Measurements from ENCODE around the gene PLCB4. TPM values are rescaled to one million over a fixed set of nuclear protein-coding genes. Genes with fewer than 3 reads are reported as not detected.
A peak's percentile ranks its signal among the peaks of the same experiment; 100 is the strongest.

PLCB4 gene
- total RNA-seq, 1 donor from 2014 or later = 53.3 TPM

- H3K9me3 Mint-ChIP-seq = no peaks in the 10 kb centered on the region
- peaks cover 75% of the 10 kb centered on the region for H3K27me3 Mint-ChIP-seq (ENCODE audit: low read depth)
- H3K4me3 Mint-ChIP-seq = no peak overlapping the region
- no peak overlapping the region for H3K27ac Mint-ChIP-seq (ENCODE audit: unreplicated experiment)
- no peaks in the 10 kb centered on the region for H3K4me1 Mint-ChIP-seq
- no peak for TF ChIP-seq CTCF (conservative IDR thresholded peaks at IDR 0.05)
- no peaks in the 10 kb centered on the region for H3K36me3 Mint-ChIP-seq (ENCODE audit: low read depth)
- no peak for DNase-seq (ENCODE audit: low read depth, low spot score)
Observed at GRCh38 chr20:9506280-9506821, 437.5 kb downstream of the PLCB4 start.

- Mint-ChIP-seq H3K4me3 (no peak overlapping the region), H3K9me3 (no peaks in the 10 kb centered on the region), H3K27me3 (ENCODE audit: low read depth) (peaks cover 79% of the 10 kb centered on the region), H3K4me1 (no peaks in the 10 kb centered on the region), H3K27ac (ENCODE audit: unreplicated experiment) (no peak overlapping the region), H3K36me3 (ENCODE audit: low read depth) (no peaks in the 10 kb centered on the region)
- no peak for DNase-seq (ENCODE audit: low read depth, low spot score)
- no peak for TF ChIP-seq CTCF (conservative IDR thresholded peaks at IDR 0.05)
Observed at GRCh38 chr20:9506964-9507369, 438.1 kb downstream of the PLCB4 start.

- no peak overlapping the region for H3K27ac Mint-ChIP-seq (ENCODE audit: unreplicated experiment)
Observed at GRCh38 chr20:9507544-9508239, 438.8 kb downstream of the PLCB4 start.

GRCh38 chr20:9508240-9508661 lies 439.4 kb downstream of the PLCB4 start:
- no peaks in the 10 kb centered on the region for H3K9me3 Mint-ChIP-seq
- H3K36me3 Mint-ChIP-seq (ENCODE audit: low read depth) = no peaks in the 10 kb centered on the region
- H3K4me1 Mint-ChIP-seq = no peaks in the 10 kb centered on the region
- TF ChIP-seq CTCF (conservative IDR thresholded peaks at IDR 0.05) = no peak
- DNase-seq (ENCODE audit: low read depth, low spot score) = no peak
- H3K27me3 Mint-ChIP-seq (ENCODE audit: low read depth) = peaks cover 92% of the 10 kb centered on the region
- no peak overlapping the region for H3K4me3 Mint-ChIP-seq
- H3K27ac Mint-ChIP-seq (ENCODE audit: unreplicated experiment) = peak overlapping the region; percentile 35

More at GRCh38 chr20:9507544-9508239, 438.8 kb downstream of the PLCB4 start:
- TF ChIP-seq CTCF (conservative IDR thresholded peaks at IDR 0.05) = no peak
- DNase-seq (ENCODE audit: low read depth, low spot score) = no peak
- H3K36me3 Mint-ChIP-seq (ENCODE audit: low read depth) = no peaks in the 10 kb centered on the region
- no peaks in the 10 kb centered on the region for H3K4me1 Mint-ChIP-seq
- peaks cover 86% of the 10 kb centered on the region for H3K27me3 Mint-ChIP-seq (ENCODE audit: low read depth)
- no peaks in the 10 kb centered on the region for H3K9me3 Mint-ChIP-seq
- no peak overlapping the region for H3K4me3 Mint-ChIP-seq

GRCh38 chr20:9508696-9509178 lies 439.9 kb downstream of the PLCB4 start:
- H3K4me1 Mint-ChIP-seq = peaks cover under 1% of the 10 kb centered on the region
- no peak overlapping the region for H3K27ac Mint-ChIP-seq (ENCODE audit: unreplicated experiment)
- peak overlapping the region; percentile 31 for H3K4me3 Mint-ChIP-seq
- DNase-seq (ENCODE audit: low read depth, low spot score) = no peak
- no peak for TF ChIP-seq CTCF (conservative IDR thresholded peaks at IDR 0.05)
- no peaks in the 10 kb centered on the region for H3K36me3 Mint-ChIP-seq (ENCODE audit: low read depth)
- no peaks in the 10 kb centered on the region for H3K9me3 Mint-ChIP-seq
- peaks cover 92% of the 10 kb centered on the region for H3K27me3 Mint-ChIP-seq (ENCODE audit: low read depth)

All from neural crest cell (in vitro differentiated cells).